HTR-8/SVneo (cell line): ENCODE results near the gene PPP1R13B.

Source experiments
- DNase-seq: peaks from one replicate; pipeline ENCODE4 v3.0.0; 2011; ENCODE audit warnings: low spot score, mixed read lengths; ENCODE audit not compliant: insufficient read length
- FAIRE-seq: peaks from 2 replicates; lab custom pipeline; 2011; peaks lifted over from hg19 to GRCh38; lab: Jason Lieb, UNC

Gene PPP1R13B

GRCh38 chr14:103882503-103883262 lies 35.3 kb upstream of the PPP1R13B start:
- no peak for FAIRE-seq
- DNase-seq: no peak

- FAIRE-seq: no peak
Measured at GRCh38 chr14:103881268-103882201, 34.2 kb upstream of the PPP1R13B start.

DNA sequence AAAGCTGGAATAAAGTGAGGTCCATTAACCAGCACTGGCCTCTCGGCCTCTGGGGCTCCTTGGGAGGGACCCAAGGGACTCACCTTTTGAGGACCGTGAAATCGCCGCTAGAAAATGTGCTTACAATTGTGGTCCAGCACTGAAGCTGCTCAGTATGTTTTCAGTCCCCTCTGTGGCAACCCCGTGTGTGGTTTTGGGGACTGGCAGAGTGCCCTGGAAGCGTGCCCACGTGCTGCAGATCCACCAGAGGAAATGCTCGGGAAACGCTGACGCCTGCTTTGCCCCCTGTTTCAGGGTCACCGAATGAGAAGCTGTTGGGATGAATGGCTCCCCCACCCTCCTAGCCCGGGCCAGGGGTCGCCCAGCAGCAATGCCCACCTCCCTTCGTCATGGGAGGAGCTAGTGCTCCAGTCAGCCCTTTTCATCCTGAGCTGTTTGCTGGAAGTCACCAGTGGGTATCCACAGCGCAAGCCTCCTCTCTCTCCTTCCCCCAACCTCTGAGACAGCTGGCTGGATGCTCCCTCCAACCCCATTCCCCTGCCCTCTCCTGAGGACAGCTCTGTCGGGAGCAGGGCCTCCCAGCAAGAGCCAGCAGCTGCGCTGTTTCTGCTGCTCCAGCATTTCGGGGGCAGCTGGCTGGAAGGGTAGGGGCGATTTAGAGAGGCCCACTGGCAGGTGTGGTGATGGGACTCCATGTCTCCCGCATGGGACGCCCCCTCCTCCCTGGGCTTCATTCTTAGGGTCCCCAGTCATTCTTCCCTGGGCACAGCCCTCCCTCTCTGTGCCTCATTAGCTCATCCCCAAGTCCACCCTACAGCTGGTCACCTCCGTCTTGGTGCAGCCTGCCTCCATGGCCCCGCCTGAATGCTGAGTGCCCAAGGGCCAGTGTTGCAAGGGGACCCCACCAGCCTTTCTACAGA lies 33.2 kb upstream of the PPP1R13B start:
- no peak for FAIRE-seq
- DNase-seq: no peak

More at GRCh38 chr14:103881268-103882201, 34.2 kb upstream of the PPP1R13B start:
- no peak for DNase-seq

GRCh38 chr14:103879570-103880347 lies 32.4 kb upstream of the PPP1R13B start:
- DNase-seq: no peak
- FAIRE-seq: no peak

GRCh38 chr14:103879118-103879569 lies 31.8 kb upstream of the PPP1R13B start:
- FAIRE-seq: no peak
- no peak for DNase-seq

- DNase-seq (no peak), FAIRE-seq (no peak)
Measured at GRCh38 chr14:103878180-103878579, 30.8 kb upstream of the PPP1R13B start.

- no peak for DNase-seq
- FAIRE-seq: no peak
Measured at GRCh38 chr14:103875010-103875409, 27.6 kb upstream of the PPP1R13B start.

GRCh38 chr14:103872481-103873113 lies 25.2 kb upstream of the PPP1R13B start:
- DNase-seq: no peak
- FAIRE-seq: no peak

GRCh38 chr14:103871596-103872480 lies 24.5 kb upstream of the PPP1R13B start:
- no peak for DNase-seq
- FAIRE-seq: no peak

DNA sequence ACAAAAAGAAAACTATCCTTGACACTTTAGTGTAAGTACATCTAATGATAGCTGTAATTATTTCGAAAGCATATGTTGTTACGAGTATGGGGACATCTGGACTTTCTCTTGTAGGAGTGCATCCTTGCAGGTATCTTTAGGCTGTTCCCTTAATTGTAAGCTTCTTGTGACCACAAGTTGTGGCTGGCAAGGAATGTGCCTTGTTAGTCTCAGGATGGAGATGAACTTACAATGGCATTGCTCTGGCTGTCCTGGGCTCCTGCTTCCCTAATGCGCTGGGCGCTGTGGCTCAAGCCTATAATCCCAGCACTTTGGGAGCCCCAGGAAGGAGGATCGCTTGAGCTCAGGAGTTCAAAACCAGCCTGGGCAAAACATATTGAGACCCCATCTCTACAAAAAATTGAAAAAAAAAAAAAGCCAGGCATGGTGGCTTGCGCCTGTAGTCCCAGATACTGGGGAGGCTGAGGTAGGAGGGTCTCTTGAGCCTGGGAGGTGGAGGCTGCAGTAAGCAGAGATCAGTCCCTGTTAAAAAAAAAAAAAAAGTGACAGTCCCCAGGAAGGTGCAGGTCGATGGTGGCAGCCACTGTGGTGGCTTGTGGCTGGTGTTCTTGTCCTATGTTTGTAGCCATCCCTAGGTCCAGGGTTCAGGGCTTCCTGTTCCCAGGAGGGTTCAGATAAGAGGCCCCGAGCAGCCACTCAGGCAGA lies 23.7 kb upstream of the PPP1R13B start:
- no peak for DNase-seq
- no peak for FAIRE-seq

DNA sequence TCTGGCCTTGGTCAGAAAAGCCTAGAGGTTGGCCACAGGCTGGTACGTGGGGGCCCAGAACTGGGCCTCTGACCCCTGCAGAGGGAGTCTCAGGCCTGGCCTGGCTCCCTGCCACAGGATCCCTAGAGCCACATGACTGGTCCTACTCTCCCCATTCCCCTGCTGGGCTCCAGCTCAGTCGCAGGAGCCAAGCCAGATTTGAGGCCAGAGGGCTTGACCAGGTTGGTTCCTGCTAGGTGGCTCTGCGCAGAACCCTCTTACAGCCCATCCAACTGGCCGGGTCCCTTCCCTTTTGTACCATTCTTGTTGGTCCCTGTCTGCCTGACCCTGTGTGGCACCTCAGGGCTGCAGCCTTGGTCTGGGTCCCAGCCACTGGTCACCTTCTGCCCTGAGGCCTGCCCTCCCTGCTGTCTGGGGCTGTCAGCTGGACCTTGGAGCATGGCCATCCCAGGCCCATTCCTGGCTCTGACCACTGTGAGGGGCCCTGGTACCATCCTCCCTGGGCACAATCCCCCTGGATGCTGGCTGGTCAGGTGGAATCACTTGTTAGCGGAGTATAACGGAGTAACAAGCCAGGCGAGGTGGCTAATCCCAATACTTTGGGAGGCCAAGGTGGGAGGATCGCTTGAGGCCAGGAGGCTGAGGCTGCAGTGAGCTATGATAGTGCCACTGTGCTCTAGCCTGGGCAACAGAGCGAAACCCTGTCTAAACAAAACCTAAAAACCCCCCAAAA lies 22.9 kb upstream of the PPP1R13B start:
- FAIRE-seq: no peak

GRCh38 chr14:103869406-103870143 lies 22.2 kb upstream of the PPP1R13B start:
- FAIRE-seq (no peak), DNase-seq (no peak)

More for the DNA sequence above, 22.9 kb upstream of the PPP1R13B start:
- no peak for DNase-seq

GRCh38 chr14:103868242-103868897 lies 21.0 kb upstream of the PPP1R13B start:
- DNase-seq: no peak
- FAIRE-seq: no peak

DNA sequence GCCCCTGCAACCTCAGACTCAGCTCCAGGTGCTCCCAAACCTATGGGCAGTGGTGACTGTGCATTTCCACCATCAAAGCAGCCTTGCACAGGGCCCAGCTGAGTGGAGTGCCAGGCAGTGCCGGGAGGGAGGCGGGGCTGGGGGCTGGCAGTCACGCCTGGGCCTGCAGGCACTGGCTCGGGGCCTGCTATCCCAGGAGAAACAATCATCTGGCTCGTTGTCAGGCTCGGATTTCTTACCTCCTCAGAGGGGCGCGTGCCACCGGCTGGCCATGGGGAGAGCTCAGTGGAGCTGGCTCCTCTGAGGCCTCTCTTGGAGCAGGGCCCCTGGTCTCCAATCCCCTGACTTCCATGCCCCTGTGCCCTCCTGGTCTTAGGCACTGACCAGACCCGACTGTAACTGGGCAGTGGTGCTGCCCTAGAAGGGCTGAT lies 20.2 kb upstream of the PPP1R13B start:
- DNase-seq (no peak), FAIRE-seq (no peak)

DNA sequence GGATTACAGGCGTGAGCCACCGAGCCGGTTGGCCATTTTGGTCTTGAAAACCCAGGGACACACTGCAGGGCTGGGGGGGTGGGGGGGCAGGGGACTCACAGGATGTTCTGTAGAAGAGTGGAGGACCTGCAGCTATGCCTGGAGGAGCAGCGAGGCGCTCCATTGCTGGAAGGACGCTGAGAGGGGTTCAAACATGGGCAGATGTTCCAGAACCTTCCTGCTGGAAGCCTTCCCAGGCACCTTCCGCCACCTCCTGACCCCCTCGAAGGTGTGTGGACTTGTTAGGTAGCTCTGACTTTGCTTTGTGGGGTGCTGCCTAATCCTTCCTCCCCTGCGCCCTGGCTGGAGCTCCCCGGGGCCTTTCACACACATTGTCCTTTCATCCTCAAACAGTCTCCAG lies 19.6 kb upstream of the PPP1R13B start:
- DNase-seq (no peak), FAIRE-seq (no peak)
